B cell (primary cell): ENCODE measurements around the gene C9orf152. TPM values are rescaled to one million over a fixed set of nuclear protein-coding genes. Genes with fewer than 3 reads are reported as not detected.

Experiments
- ATAC-seq: fragments of 200-7000 bp; cut with Tn5 transposase; one replicate; pipeline ENCODE4 v1.10.0; 2021; ENCODE audit warnings: low read depth, mild to moderate bottlenecking, moderate number of reproducible peaks, moderate library complexity
- CTCF ChIA-PET: fragments of 350-600 bp; sonication (Branson Sonifier 250); formaldehyde crosslinking; loops from one replicate; lab custom pipeline; 2021; ENCODE audit warnings: antibody characterized with exemption, inconsistent platforms; lab: Charles Lee
- POLR2A ChIA-PET: fragments of 350-600 bp; sonication (Branson Sonifier 250); formaldehyde crosslinking; loops from one replicate; lab custom pipeline; 2021; ENCODE audit warnings: antibody characterized with exemption; lab: Charles Lee
- DNase-seq: peaks from one replicate; pipeline ENCODE4 v3.0.0; 2013
- H2AFZ ChIP-seq: 2 replicates; pipeline ENCODE4 v1.6.1; 2012; ENCODE audit warnings: mild to moderate bottlenecking, low read depth, low read length; ENCODE audit not compliant: insufficient read depth, poor library complexity, severe bottlenecking
- H3K27ac ChIP-seq, 2 donors: 1 replicate in 1 of 2; 2 replicates in 1 of 2; pipeline ENCODE4 v1.5.1; 2012 to 2013; ENCODE audit warnings: low read length in 2 of 2, mild to moderate bottlenecking in 2 of 2, moderate library complexity in 1 of 2
- H3K27me3 ChIP-seq, 4 experiments: fragments of 200-600 bp in 1 of 4; sonication (generic) in 1 of 4; replicated peaks in 1 of 4; 1 replicate in 2 of 4; 2 replicates in 2 of 4; pipeline versions ENCODE4 v1.6.1 to v1.7.0; 2013 to 2016; ENCODE audit warnings: low read length in 3 of 4, mild to moderate bottlenecking in 2 of 4, mixed read lengths in 1 of 4, moderate library complexity in 1 of 4; ENCODE audit not compliant: insufficient read depth in 4 of 4, control insufficient read depth in 3 of 4; ENCODE audit errors: control extremely low read depth in 1 of 4
- H3K36me3 ChIP-seq, 2 experiments: replicated peaks in 1 of 2; 1 replicate in 1 of 2; 2 replicates in 1 of 2; pipeline versions ENCODE4 v1.6.1 to v1.7.1; 2013; ENCODE audit warnings: low read length in 1 of 2; ENCODE audit not compliant: insufficient read depth in 2 of 2, control insufficient read depth in 1 of 2; ENCODE audit errors: control extremely low read depth in 1 of 2, extremely low read depth in 1 of 2
- H3K4me1 ChIP-seq, 2 donors: fragments of 200-600 bp in 1 of 2; sonication (generic) in 1 of 2; 1 replicate in 1 of 2; 2 replicates in 1 of 2; pipeline versions ENCODE4 v1.5.1 to v1.6.1; 2013 to 2017; ENCODE audit warnings: low read length in 2 of 2; ENCODE audit not compliant: control insufficient read depth in 2 of 2, insufficient read depth in 2 of 2
- H3K4me2 ChIP-seq: replicated peaks from 2 replicates; pipeline ENCODE3; 2012; ENCODE audit warnings: mild to moderate bottlenecking, low read depth, low read length; ENCODE audit not compliant: poor library complexity, severe bottlenecking
- H3K4me3 ChIP-seq, 5 experiments: fragments of 200-600 bp in 1 of 5; sonication (generic) in 1 of 5; 1 replicate in 3 of 5; 2 replicates in 2 of 5; pipeline versions ENCODE4 v1.5.1 to v1.7.0; 2011 to 2016; ENCODE audit warnings: low read length in 4 of 5, mild to moderate bottlenecking in 4 of 5, low read depth in 2 of 5, control low read depth in 1 of 5, moderate library complexity in 1 of 5; ENCODE audit not compliant: insufficient read depth in 1 of 5; ENCODE audit errors: control extremely low read depth in 1 of 5, extremely low read depth in 1 of 5
- H3K79me2 ChIP-seq: fragments of 200-600 bp; sonication (generic); one replicate; pipeline ENCODE4 v1.6.0; 2016; ENCODE audit warnings: low read length; ENCODE audit not compliant: control insufficient read depth, insufficient read depth
- H3K9ac ChIP-seq: fragments of 200-600 bp; sonication (generic); 2 replicates; pipeline ENCODE4 v1.6.1; 2017; ENCODE audit warnings: mild to moderate bottlenecking, low read length, moderate library complexity
- H3K9me3 ChIP-seq, 3 donors: one replicate each; pipeline versions ENCODE4 v1.6.1 to v1.7.1; 2013; ENCODE audit warnings: low read length in 2 of 3; ENCODE audit not compliant: control insufficient read depth in 2 of 3, insufficient read depth in 1 of 3; ENCODE audit errors: control extremely low read depth in 1 of 3
- H4K20me1 ChIP-seq: 2 replicates; pipeline ENCODE4 v1.6.0; 2012; ENCODE audit warnings: mild to moderate bottlenecking, low read length; ENCODE audit not compliant: insufficient read depth, control insufficient read depth, poor library complexity, severe bottlenecking
- H3K27ac Mint-ChIP-seq: one replicate; pipeline ENCODE4 v1.8.0; 2021; ENCODE audit warnings: mixed read lengths
- H3K27me3 Mint-ChIP-seq: one replicate; pipeline ENCODE4 v1.8.0; 2021; ENCODE audit warnings: mixed read lengths
- H3K4me1 Mint-ChIP-seq: one replicate; pipeline ENCODE4 v1.8.0; 2021; ENCODE audit warnings: mixed read lengths
- H3K4me3 Mint-ChIP-seq: one replicate; pipeline ENCODE4 v1.8.0; 2021; ENCODE audit warnings: mixed read lengths
- H3K9me3 Mint-ChIP-seq: one replicate; pipeline ENCODE4 v1.8.0; 2022; ENCODE audit warnings: mixed read lengths; ENCODE audit not compliant: insufficient read depth
- CTCF ChIP-seq: fragments of 200-600 bp; IDR thresholded peaks from one replicate; pipeline ENCODE4 v1.8.0; 2022; ENCODE audit warnings: antibody characterized with exemption, mild to moderate bottlenecking
- EZH2 ChIP-seq: IDR thresholded peaks from 2 replicates; pipeline ENCODE4 v1.6.1; 2012; ENCODE audit warnings: borderline replicate concordance, low read depth, mild to moderate bottlenecking, moderate library complexity, low read length; ENCODE audit not compliant: insufficient read depth, poor library complexity, severe bottlenecking
- WGBS: methylation state at CpG from one replicate; pipeline ENCODE4 v1.1.5; 2013; ENCODE audit warnings: missing lambda C conversion rate; ENCODE audit not compliant: insufficient coverage; 5-methylcytosine and 5-hydroxymethylcytosine counted together
- intact Hi-C: fragments of 100-400 bp; cut with micrococcal nuclease; formaldehyde crosslinking; loops from one replicate; pipeline ENCODE4 v1.10.0; 2022
- polyA plus RNA-seq: library from polyadenylated mRNA; depleted of rRNA; stranded (reverse); fragments of >200 nt; gene quantifications from 2 replicates; pipeline ENCODE4 v1.2.3, GENCODE V29; 2012
- total RNA-seq, 2 donors: library from RNA; stranded (reverse); fragments of 120-200 nt in 1 of 2; gene quantifications; 1 replicate in 1 of 2; 2 replicates in 1 of 2; pipeline versions ENCODE4 v1.2.3 to v1.2.4, GENCODE V29; 2013 to 2022

C9orf152 gene
- total and polyA plus RNA-seq, 2 donors (not counting 1 experiment from before 2014, with no cell fraction given): not detected

GRCh38 chr9:110251212-110251611 lies 43.3 kb upstream of the C9orf152 start:
- Histone ChIP-seq H3K4me3 (no peak overlapping the region), H3K4me2 (no peak overlapping the region), H3K27me3 (no peaks in the 10 kb centered on the region), H4K20me1 (no peaks in the 10 kb centered on the region), H2AFZ (no peak overlapping the region), H3K27ac (no peak overlapping the region), H3K9me3 (no peaks in the 10 kb centered on the region), H3K4me1 (peaks cover 0 to 11% of the 10 kb centered on the region in 2 donors), H3K36me3 (peaks cover 2 to 5% of the 10 kb centered on the region in 2 experiments), H3K79me2 (no peaks in the 10 kb centered on the region), H3K9ac (no peak overlapping the region)
- Mint-ChIP-seq H3K4me1 (peaks cover 14% of the 10 kb centered on the region), H3K4me3 (no peak overlapping the region), H3K27me3 (no peaks in the 10 kb centered on the region), H3K9me3 (no peaks in the 10 kb centered on the region), H3K27ac (no peak overlapping the region)
- no peak for TF ChIP-seq CTCF
- no peak for TF ChIP-seq EZH2
- 100% methylated on average over 1 of the region's 4 CpGs for WGBS
- ChIA-PET CTCF (no interaction called here), POLR2A (no interaction called here)
- ATAC-seq (no peak), DNase-seq (no peak)
- intact Hi-C loops: loop anchor here (10.0 kb wide), 2 partner anchors 86 to 1644 kb away; partner anchors contain the start of gene UGCG

GRCh38 chr9:110249603-110250002 lies 41.6 kb upstream of the C9orf152 start:
- Mint-ChIP-seq H3K27me3 (no peaks in the 10 kb centered on the region), H3K27ac (no peak overlapping the region), H3K9me3 (no peaks in the 10 kb centered on the region), H3K4me1 (peaks cover 7% of the 10 kb centered on the region), H3K4me3 (no peak overlapping the region)
- ChIA-PET POLR2A (no interaction called here), CTCF (no interaction called here)
- no peak overlapping the region for H2AFZ ChIP-seq
- no peaks in the 10 kb centered on the region for H3K27me3 ChIP-seq
- peaks cover 2 to 8% of the 10 kb centered on the region in 2 experiments for H3K36me3 ChIP-seq
- peaks cover 0 to 1% of the 10 kb centered on the region in 2 donors for H3K4me1 ChIP-seq
- DNase-seq (no peak), ATAC-seq (no peak)
- TF ChIP-seq CTCF (no peak), EZH2 (no peak)
- no peak overlapping the region for H3K27ac ChIP-seq
- H3K9ac ChIP-seq: no peak overlapping the region
- 100% methylated on average over 3 of the region's 4 CpGs for WGBS
- H3K79me2 ChIP-seq: no peaks in the 10 kb centered on the region
- no peaks in the 10 kb centered on the region for H3K9me3 ChIP-seq
- H4K20me1 ChIP-seq: no peaks in the 10 kb centered on the region
- no peak overlapping the region for H3K4me3 ChIP-seq
- intact Hi-C loops: loop anchor here (10.0 kb wide), 2 partner anchors 85 to 1645 kb away; partner anchors contain the start of gene UGCG
- no peak overlapping the region for H3K4me2 ChIP-seq
